ENCODE results near the gene AUTS2. TPM values are rescaled to one million over a fixed set of nuclear protein-coding genes. Genes with fewer than 3 reads are reported as not detected.

The AUTS2 gene
- total RNA-seq, 4 donors from 2014 or later: 29.8 to 114 (median 59.4) TPM

- no peak overlapping the region for H3K4me3 ChIP-seq
- no peaks in the 10 kb centered on the region for H3K27me3 ChIP-seq
- WGBS, 2 donors (ENCODE audit: low coverage in 1 of 2): 88 to 93% methylated on average over 12 of the region's 12 CpGs
- no peaks in the 10 kb centered on the region for H3K9me3 ChIP-seq
- no peaks in the 10 kb centered on the region for H3K4me1 ChIP-seq
- no peak overlapping the region for H3K27ac ChIP-seq
- TF ChIP-seq POLR2AphosphoS5 (IDR thresholded peaks at IDR 0.05): no peak
- no peak for TF ChIP-seq CTCF (IDR thresholded peaks at IDR 0.05)
- TF ChIP-seq EP300 (IDR thresholded peaks at IDR 0.05; ENCODE audit: low read depth): no peak
- no peak for TF ChIP-seq POLR2A (IDR thresholded peaks at IDR 0.05)
- in situ Hi-C loops (cut with MboI; ENCODE audit: low pct_ligation_motif_present in 1 of 4, low pct_unique_long_range_greater_than_20kb in 1 of 4, low sequenced_read_pairs in 3 of 4): no loop called here
- no peaks in the 10 kb centered on the region for H3K36me3 ChIP-seq
- intact Hi-C loops (cut with DNase I; ENCODE audit: low total_unique reads): no loop called here
- no peak for DNase-seq
Observed at GRCh38 chr7:70426249-70426880, 828.1 kb downstream of the AUTS2 start.

- no peak overlapping the region for H3K27ac ChIP-seq
- no peak for DNase-seq
- 82% methylated on average over 12 of the region's 12 CpGs; no CpG with 5 or more reads in 1 of the 2 donors for WGBS, 2 donors (ENCODE audit: low coverage in 1 of 2)
- H3K27me3 ChIP-seq: no peaks in the 10 kb centered on the region
- no peaks in the 10 kb centered on the region for H3K4me1 ChIP-seq
- H3K36me3 ChIP-seq: no peaks in the 10 kb centered on the region
- no peak overlapping the region for H3K4me3 ChIP-seq
- in situ Hi-C loops (cut with MboI; ENCODE audit: low pct_ligation_motif_present in 1 of 4, low pct_unique_long_range_greater_than_20kb in 1 of 4, low sequenced_read_pairs in 3 of 4) (no loop called here), intact Hi-C loops (cut with DNase I; ENCODE audit: low total_unique reads) (no loop called here)
- TF ChIP-seq POLR2AphosphoS5 (IDR thresholded peaks at IDR 0.05): no peak
- no peak for TF ChIP-seq CTCF (IDR thresholded peaks at IDR 0.05)
- no peak for TF ChIP-seq EP300 (IDR thresholded peaks at IDR 0.05; ENCODE audit: low read depth)
- no peak for TF ChIP-seq POLR2A (IDR thresholded peaks at IDR 0.05)
- H3K9me3 ChIP-seq: no peaks in the 10 kb centered on the region
Observed at GRCh38 chr7:70432567-70433001, 834.3 kb downstream of the AUTS2 start.

GRCh38 chr7:70434376-70434775 lies 836.1 kb downstream of the AUTS2 start:
- no peaks in the 10 kb centered on the region for H3K4me1 ChIP-seq
- no peak for DNase-seq
- H3K4me3 ChIP-seq: no peak overlapping the region
- TF ChIP-seq CTCF (IDR thresholded peaks at IDR 0.05) (no peak), POLR2AphosphoS5 (IDR thresholded peaks at IDR 0.05) (no peak)
- intact Hi-C loops (cut with DNase I; ENCODE audit: low total_unique reads) (no loop called here), in situ Hi-C loops (cut with MboI; ENCODE audit: low pct_ligation_motif_present in 1 of 4, low pct_unique_long_range_greater_than_20kb in 1 of 4, low sequenced_read_pairs in 3 of 4) (no loop called here)
- 75 to 81% methylated on average over 2 of the region's 2 CpGs for WGBS, 2 donors (ENCODE audit: low coverage in 1 of 2)
- H3K27me3 ChIP-seq: no peaks in the 10 kb centered on the region
- no peaks in the 10 kb centered on the region for H3K9me3 ChIP-seq
- no peaks in the 10 kb centered on the region for H3K36me3 ChIP-seq
- H3K27ac ChIP-seq: no peak overlapping the region

GRCh38 chr7:70434821-70435220 lies 836.5 kb downstream of the AUTS2 start:
- no peaks in the 10 kb centered on the region for H3K9me3 ChIP-seq
- H3K27ac ChIP-seq: no peak overlapping the region
- no peak for TF ChIP-seq POLR2A (IDR thresholded peaks at IDR 0.05)
- no peak for TF ChIP-seq POLR2AphosphoS5 (IDR thresholded peaks at IDR 0.05)
- no peak for TF ChIP-seq CTCF (IDR thresholded peaks at IDR 0.05)
- no peak for TF ChIP-seq EP300 (IDR thresholded peaks at IDR 0.05; ENCODE audit: low read depth)
- in situ Hi-C loops (cut with MboI; ENCODE audit: low pct_ligation_motif_present in 1 of 4, low pct_unique_long_range_greater_than_20kb in 1 of 4, low sequenced_read_pairs in 3 of 4): no loop called here
- no peak for DNase-seq
- intact Hi-C loops (cut with DNase I; ENCODE audit: low total_unique reads): no loop called here
- no peak overlapping the region for H3K4me3 ChIP-seq
- H3K36me3 ChIP-seq: no peaks in the 10 kb centered on the region
- no peaks in the 10 kb centered on the region for H3K4me1 ChIP-seq
- no peaks in the 10 kb centered on the region for H3K27me3 ChIP-seq
- WGBS, 2 donors (ENCODE audit: low coverage in 1 of 2): 90% methylated on average over 1 of the region's 1 CpG; no CpG with 5 or more reads in 1 of the 2 donors
